ENCODE data around the gene GPS1. TPM values are rescaled to one million over a fixed set of nuclear protein-coding genes. Genes with fewer than 3 reads are reported as not detected.

GPS1 gene
- total and polyA plus RNA-seq, 2 of the 4 experiments (the other 2 are of a cell fraction), result 157 to 181 TPM

GRCh38 chr17:82098939-82099763 is 47.5 kb downstream of the GPS1 start:
- whole genome bisulfite sequencing, 2 experiments (ENCODE audit: extremely low coverage in 2 of 2, insufficient read length in 1 of 2), result 23% methylated on average over 45 of the region's 80 CpGs; no CpG with 5 or more reads in 1 of the 2 experiments
- H3K27me3 ChIP-seq (ENCODE audit: control insufficient read depth, insufficient read depth, low read length), result no peaks in the 10 kb centered on the region
- peaks cover 0 to 45% of the 10 kb centered on the region in 2 experiments; a peak in 3 of 4 replicates for H3K79me1 ChIP-seq (ENCODE audit: low read depth in 1 of 2, low read length in 2 of 2)
- peak overlapping the region; percentile 74 for H2BK120ac ChIP-seq (ENCODE audit: low read depth, low read length)
- peak overlapping the region; percentile 83 for H3K4me2 ChIP-seq (ENCODE audit: low read depth, low read length)
- H3K14ac ChIP-seq (replicated peaks; ENCODE audit: low read depth, low read length), result peak overlapping the region; percentile 79
- peaks cover 13% of the 10 kb centered on the region for H3K36me3 ChIP-seq (ENCODE audit: control insufficient read depth, insufficient read depth, low read length)
- peaks cover 26% of the 10 kb centered on the region for H4K20me1 ChIP-seq (ENCODE audit: insufficient read depth, low read length)
- intact Hi-C loops (cut with micrococcal nuclease) (loop anchor here (1.0 to 2.0 kb wide), 3 partner anchors 55 to 68 kb away; partner anchors contain the start of genes DCXR and RAC3), dilution Hi-C loops (cut with HindIII; ENCODE audit: low sequenced_read_pairs, unreplicated experiment) (no loop called here), in situ Hi-C loops (cut with MboI; ENCODE audit: low sequenced_read_pairs) (no loop called here)
- H3K9me3 ChIP-seq (ENCODE audit: control insufficient read depth, insufficient read depth, low read length), result no peaks in the 10 kb centered on the region
- ATAC-seq (ENCODE audit: low read depth), result no peak; the same call in 1 of the 2 replicates
- H2AK9ac ChIP-seq (replicated peaks; ENCODE audit: low read depth, low read length, poor library complexity), result peak overlapping the region; percentile 99
- 0 out of 2 replicates have a peak overlapping the region, but pooled peaks have one; percentile 21 for H3K56ac ChIP-seq (ENCODE audit: extremely low read depth, insufficient read depth, low read length)
- H4K8ac ChIP-seq (ENCODE audit: low read depth in 2 of 2, low read length in 2 of 2), result peak overlapping the region; percentile 92 to 97
- ChIA-PET POLR2A (ENCODE audit: unreplicated experiment) (interaction anchor here (0.6 to 1.5 kb wide), 2 partner anchors 61 to 219 kb away, joined by 4 to 5 read pairs; partner anchors contain the start of gene DCXR), CTCF (interaction anchor here (0.7 kb wide), 1 partner anchor 69 kb away, joined by 3 read pairs; no protein-coding TSS in a partner anchor)
- peak overlapping the region; percentile 72 for H3K4me3 ChIP-seq (ENCODE audit: insufficient read depth, low read depth, low read length)
- no TSS peak for BruUV-seq (replicated peaks)
- H3K9me1 ChIP-seq (ENCODE audit: insufficient read depth, low read length), result peaks cover 5% of the 10 kb centered on the region; the same call in 1 of the 2 replicates
- peak overlapping the region; percentile 88 for H2BK5ac ChIP-seq (ENCODE audit: low read depth, low read length, poor library complexity, severe bottlenecking)
- peak overlapping the region; percentile 95 for H3K4ac ChIP-seq (ENCODE audit: low read depth, low read length)
- TF ChIP-seq POLR2A (IDR thresholded peaks at IDR 0.05; ENCODE audit: low read depth, low read length) (peak; percentile 35; the same call in 1 of the 2 replicates), RFX5 (IDR thresholded peaks at IDR 0.05; ENCODE audit: low read depth, low read length) (no peak), MAZ (IDR thresholded peaks at IDR 0.05; ENCODE audit: borderline replicate concordance, low read depth, low read length) (0 out of 2 replicates have a peak, but pooled peaks have one; percentile 14)
- H4K5ac ChIP-seq (ENCODE audit: low read depth, low read length), result peak overlapping the region; percentile 93
- H4K91ac ChIP-seq (ENCODE audit: insufficient read depth, low read depth, low read length), result peak overlapping the region; percentile 84
- peak overlapping the region; percentile 94 for H3K27ac ChIP-seq (ENCODE audit: insufficient read depth, low read length)
- H3K4me1 ChIP-seq (ENCODE audit: control insufficient read depth, insufficient read depth, low read length), result peaks cover 13% of the 10 kb centered on the region
- peak overlapping the region; percentile 46; the same call in 1 of the 2 replicates for H3K18ac ChIP-seq (ENCODE audit: low read depth, low read length)
- peak overlapping the region; percentile 99 for H2AFZ ChIP-seq (replicated peaks; ENCODE audit: low read length, poor library complexity)
- H2BK20ac ChIP-seq (ENCODE audit: low read depth, low read length), result 0 out of 2 replicates have a peak overlapping the region, but pooled peaks have one; percentile 1
- peak overlapping the region; percentile 94 for H2AK5ac ChIP-seq (ENCODE audit: low read depth, low read length)
- no peak for DNase-seq
- peak overlapping the region; percentile 62 for H3K9ac ChIP-seq (ENCODE audit: low read depth, low read length)
- peak overlapping the region; percentile 41; the same call in 1 of the 3 replicates for H2BK15ac ChIP-seq (ENCODE audit: low read depth, low read length)
- peak overlapping the region; percentile 78 for H3K23ac ChIP-seq (ENCODE audit: low read depth, low read length)

Measured in IMR-90 (cell line).